Smooth muscle cell of the brain vasculature (primary cell): ENCODE measurements around the gene NEK11.

Experiments used
- DNase-seq: peaks from one replicate; pipeline ENCODE4 v3.0.0-alpha.2; 2012; ENCODE audit warnings: low read depth, low spot score

Gene NEK11, protein sequence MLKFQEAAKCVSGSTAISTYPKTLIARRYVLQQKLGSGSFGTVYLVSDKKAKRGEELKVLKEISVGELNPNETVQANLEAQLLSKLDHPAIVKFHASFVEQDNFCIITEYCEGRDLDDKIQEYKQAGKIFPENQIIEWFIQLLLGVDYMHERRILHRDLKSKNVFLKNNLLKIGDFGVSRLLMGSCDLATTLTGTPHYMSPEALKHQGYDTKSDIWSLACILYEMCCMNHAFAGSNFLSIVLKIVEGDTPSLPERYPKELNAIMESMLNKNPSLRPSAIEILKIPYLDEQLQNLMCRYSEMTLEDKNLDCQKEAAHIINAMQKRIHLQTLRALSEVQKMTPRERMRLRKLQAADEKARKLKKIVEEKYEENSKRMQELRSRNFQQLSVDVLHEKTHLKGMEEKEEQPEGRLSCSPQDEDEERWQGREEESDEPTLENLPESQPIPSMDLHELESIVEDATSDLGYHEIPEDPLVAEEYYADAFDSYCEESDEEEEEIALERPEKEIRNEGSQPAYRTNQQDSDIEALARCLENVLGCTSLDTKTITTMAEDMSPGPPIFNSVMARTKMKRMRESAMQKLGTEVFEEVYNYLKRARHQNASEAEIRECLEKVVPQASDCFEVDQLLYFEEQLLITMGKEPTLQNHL

DNA sequence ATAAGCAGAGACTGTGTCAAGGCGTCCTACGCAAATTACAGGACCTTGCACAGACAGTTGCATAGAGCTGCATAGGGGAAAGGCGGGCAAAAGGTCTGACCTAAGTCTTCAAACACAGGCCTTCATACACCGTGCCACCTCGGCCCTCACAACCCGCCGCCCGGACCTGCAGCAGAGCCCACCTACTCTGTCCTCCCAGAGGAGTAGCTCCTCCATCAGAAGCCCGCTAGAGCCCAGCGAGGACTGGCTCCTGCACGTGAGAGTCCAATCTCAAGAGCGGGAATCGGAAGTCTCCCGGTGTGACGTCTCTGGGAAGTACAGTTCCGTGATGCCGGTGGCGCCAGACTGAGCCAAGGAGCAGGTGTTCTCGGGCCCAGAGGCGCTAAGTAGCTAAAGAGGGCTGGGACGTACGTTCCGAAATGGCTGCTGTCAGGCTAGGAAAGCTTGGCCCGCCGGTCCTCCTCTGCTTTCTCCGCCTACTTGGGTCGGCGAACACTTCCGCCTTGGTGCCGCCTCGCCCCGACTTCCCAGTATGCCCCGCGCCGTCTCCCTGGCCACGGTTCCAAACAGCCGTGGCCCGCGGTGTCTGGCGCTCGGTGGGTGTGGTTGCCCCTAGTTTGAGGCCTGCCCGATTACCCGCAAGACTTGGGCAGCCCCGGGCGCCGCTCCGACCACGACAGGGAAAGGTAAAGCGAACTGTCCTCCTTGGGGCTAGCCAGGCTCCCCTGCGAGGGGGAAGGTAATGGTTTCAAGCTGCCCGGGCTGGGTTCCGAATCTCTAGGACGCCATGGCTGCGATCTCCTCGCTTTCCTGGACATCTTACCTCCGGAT is at the start of gene NEK11, which contains the start of gene ASTE1:
NEK11 (plus strand) TSS at position 557 of the 831 bp plus-strand sequence. CDS start 2,832 bp downstream, outside the sequence.
ASTE1 (minus strand) TSS at position 505 of the 831 bp plus-strand sequence. CDS start 1,519 bp downstream, outside the sequence.
- DNase-seq, result peak; percentile 67

DNA sequence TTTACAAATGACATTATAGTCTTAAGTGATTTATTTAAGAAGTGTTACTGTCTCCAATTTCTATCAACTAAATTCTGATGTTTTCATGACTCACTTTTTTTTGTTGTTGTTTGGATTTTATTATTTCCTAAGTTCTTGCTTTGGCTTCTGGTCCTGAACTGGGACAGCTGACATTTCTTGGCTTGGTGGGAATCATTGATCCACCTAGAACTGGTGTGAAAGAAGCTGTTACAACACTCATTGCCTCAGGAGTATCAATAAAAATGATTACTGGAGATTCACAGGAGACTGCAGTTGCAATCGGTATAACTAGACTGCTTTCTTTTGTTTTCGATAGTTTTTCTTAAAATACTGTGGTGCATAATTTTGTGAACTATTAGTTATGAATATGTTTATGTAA is 47.6 kb upstream of the NEK11 start:
- no peak for DNase-seq

- no peak for DNase-seq
Measured at GRCh38 chr3:130981469-130981868, 45.2 kb upstream of the NEK11 start.

- no peak for DNase-seq
Measured at GRCh38 chr3:130990282-130990681, 36.4 kb upstream of the NEK11 start.

DNA sequence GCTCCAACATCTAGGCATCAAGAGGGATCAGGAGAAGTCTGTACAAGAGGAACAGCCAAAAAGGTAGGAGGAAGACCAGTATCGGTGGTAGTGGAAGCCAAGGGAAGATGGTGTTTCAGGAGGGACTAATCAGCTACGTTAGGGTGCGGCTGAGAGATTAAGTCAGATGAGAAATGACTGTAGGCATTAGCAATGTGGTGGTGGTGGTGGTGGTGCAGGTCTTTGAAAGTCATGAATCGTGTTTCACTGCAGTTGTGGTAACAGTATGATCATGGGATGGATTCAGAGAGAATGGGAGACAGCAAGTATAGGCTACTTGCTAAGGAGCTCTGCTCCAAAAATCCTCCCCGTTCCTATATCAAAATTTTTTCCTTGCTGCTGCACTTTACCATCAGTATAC is 35.6 kb upstream of the NEK11 start:
- DNase-seq, result no peak

GRCh38 chr3:130992344-130992743 is 34.3 kb upstream of the NEK11 start:
- DNase-seq, result no peak

- DNase-seq, result no peak
Measured at GRCh38 chr3:130997289-130997688, 29.4 kb upstream of the NEK11 start.

DNA sequence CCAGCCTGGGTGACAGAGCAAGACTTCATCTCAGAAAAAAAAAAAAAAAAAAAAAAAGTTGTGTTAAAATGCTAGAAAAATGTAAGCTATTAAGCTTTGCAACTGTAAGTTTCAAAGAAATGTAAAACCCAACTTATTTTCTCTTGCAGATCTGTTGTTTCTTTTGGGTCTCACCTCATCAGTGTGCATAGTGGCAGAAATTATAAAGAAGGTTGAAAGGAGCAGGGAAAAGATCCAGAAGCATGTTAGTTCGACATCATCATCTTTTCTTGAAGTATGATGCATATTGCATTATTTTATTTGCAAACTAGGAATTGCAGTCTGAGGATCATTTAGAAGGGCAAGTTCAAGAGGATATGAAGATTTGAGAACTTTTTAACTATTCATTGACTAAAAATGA is 25.6 kb upstream of the NEK11 start:
- DNase-seq, result no peak

DNA sequence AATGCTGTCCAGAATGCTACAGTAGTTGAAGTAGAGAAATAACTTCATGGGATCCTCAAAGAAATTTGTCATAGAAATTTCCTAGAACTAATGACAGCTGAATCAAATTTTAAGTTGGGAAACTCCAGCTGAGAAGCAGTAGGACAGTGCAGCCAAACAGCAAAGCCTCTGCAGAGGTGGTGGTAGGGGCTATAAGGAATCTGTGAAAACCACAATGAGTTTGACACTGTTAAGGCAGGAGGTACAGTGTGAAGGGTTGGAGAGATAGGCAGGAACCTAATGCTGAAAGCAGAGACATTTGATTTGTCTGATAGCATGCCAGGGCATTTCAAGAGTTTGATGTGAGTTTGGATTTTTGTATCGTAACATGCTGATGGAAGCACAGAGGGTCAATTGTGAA is 22.1 kb upstream of the NEK11 start:
- no peak for DNase-seq

DNA sequence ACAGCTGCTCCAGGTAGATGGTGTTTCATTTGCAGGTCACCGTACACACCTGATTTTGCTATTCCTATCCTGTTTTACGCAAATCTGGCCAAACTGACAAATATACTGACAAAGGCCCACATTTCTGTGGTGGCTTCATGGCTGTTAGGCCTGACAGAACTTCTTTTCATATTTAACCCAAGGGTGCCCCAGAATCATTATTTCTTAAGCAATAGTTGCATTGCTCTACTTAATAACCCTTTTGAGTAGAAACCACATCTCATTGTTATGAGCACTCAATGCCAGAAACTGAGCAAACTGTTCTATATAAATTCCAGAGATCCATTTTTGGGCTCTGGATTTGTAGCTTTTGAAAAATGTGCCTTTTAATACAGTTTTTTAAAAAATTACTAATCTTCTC is 19.4 kb upstream of the NEK11 start:
- DNase-seq, result no peak

- no peak for DNase-seq
Measured at GRCh38 chr3:131007782-131008181, 18.9 kb upstream of the NEK11 start.

- DNase-seq, result no peak
Measured at GRCh38 chr3:131008326-131008725, 18.4 kb upstream of the NEK11 start.

DNA sequence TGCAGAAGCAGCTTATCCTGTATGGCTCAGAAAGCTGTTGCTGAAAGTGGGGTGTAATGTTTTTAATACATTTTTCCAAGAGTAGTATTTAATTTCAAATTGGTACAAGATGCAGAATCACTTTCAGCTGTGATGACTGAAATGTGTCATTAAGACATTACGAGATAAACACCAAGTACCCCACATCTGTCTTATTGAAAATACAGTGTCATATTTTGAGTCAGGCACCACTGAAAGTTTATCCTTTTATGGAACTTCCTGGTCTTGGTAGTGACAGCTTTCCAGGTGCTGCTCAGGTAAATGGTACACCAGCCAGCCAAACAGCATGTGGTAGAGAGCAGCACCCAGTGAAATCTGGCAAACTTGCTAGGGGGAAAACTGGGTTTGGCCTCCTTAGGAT is 17.0 kb upstream of the NEK11 start:
- no peak for DNase-seq

DNA sequence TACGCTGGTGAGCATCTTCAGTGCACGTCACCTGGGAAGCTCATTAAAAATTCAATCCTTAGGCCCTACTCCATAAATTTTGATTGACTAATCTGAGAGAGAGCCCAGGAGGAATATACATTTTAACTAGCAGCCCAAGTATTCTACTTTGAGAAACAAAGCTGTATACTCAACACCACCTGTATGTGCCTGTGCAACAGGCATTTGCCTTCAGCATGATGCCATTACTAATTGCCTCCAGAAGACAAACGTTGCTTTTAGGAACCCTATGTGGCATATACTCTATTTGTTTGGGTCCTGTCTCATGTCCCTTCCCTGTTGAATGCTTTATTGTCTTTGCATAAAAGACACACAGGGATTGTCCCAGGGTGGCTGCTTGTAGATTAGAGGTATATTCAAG is 7.7 kb upstream of the NEK11 start:
- no peak for DNase-seq

GRCh38 chr3:131020122-131020693 is 6.5 kb upstream of the NEK11 start:
- no peak for DNase-seq

DNA sequence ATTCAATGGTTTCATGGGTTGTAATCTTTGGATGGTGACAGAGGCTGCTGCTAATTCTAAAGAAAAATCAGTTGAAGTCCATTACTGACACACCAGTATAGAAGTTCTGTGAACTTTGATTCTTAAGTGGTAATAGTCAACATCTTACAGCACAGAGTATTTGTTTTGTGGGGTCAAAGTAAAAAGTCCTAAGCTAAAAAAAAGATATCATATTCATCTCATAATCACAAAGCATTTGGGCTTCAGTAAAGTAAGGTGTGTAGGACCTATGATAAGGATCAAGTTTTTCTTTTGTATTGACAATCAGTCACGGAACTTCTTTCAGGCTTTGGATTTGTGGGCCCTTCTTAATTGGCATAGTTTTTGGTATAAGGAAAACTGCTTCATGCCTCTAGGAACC is 1.1 kb upstream of the NEK11 start:
- no peak for DNase-seq

DNA sequence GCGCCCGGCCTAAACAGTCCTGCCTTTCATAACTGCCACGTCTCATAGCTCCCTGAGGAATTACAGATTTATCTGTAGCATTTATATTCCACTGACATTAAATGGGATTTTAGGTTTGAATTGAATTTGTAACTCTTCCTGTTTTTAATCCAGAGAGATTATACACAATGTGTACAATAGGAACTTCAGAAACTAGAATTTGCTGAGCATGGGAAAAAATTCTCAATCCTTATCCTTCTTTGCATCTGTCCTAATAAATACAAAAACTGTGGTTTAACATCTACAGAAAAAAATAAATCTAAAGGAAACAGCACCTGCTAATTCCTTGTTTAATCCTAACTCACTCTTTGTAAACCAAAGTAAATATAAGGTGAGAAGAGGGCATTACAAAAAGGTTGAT is 2.2 kb downstream of the NEK11 start:
- no peak for DNase-seq

DNA sequence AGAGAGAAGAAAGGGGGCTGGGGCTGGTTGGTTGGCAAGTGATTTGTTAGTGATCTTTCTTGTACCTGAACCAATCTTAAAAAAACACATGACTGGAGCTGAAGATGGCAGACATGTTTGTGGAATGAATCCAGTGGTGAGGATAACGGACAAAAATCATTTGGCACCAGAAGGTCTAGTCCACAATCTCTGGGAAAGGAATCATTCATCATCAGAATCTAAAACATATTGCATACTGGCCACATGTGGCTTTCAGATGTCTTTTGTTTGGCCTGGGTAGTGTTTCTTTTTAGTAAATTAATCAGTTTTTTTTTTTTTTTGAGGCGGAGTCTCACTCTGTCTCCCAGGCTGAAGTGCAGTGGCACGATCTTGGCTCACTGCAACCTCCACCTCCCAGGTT is 5.0 kb downstream of the NEK11 start:
- no peak for DNase-seq

DNA sequence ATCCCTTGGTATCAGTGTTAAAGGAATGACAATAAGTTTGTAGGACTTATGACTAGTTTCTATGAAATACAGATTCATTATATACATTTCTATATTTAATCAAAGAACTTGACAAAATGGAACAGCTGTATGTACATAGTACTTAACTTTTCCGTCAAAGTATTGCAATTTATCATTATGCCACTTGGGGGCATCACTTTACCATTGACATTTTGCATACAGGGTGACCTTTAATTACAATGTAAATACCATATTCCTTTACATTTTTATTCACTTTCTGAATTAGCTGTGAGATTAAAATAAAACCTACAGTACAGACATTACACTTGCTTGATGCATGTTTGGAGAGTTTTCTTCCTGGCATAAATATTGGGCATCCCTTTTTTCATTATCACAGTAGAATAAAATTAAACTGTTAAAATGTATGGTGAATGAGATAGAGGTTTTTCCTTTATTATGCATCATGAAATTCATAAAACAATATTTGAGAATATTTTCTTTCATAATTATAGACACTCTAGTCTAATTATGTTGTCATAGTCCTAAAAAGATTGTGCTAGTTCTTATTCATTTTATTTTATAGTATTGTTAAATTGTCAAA is 6.9 kb downstream of the NEK11 start:
- peak; percentile 39 for DNase-seq

DNA sequence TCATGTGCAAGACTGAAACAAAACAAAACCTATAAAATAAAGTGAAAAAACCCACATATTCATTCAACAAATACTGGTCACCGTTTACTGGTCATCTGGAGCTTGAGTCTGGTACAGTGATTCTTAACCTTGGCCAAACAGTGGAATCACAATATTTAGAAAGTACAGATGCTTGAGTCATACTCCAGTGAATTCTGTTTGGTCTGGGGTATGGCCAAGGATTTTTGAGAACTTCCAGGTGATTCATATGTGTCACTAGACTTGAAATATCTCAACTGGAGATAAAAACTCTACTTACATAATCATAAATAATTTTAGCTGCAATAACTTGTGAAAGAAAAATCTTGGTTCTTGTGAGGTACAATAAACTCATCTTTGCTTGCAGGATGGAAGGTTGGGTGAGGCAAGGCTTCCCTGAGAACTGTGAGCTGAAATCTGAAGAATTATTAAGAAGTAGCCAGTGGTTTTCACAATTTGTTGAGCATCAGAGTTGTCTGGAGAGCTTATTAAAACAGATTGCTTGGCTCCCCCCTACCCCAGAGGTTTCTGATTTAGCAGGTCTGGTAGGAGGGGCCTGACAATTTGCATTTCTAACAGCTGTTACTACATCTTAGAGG is 9.6 kb downstream of the NEK11 start:
- no peak for DNase-seq

DNA sequence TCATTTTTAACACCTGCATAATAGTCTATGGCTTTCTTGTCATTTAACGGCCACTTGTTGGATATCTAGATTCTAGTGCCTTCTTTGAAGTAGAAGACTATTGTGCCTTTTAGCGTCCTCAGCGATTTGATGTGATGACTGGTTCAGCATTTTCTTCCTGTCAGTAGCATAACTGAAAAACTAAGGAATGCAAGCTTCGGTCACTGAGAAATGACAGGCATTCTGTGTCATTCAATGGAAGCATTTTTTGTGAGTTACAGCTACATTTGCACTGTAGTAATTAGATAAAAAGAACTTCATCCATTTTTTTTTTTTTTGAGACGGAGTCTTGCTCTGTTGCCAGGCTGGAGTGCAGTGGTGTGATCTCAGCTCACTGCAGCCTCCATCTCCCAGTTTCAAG is 10.3 kb downstream of the NEK11 start:
- DNase-seq, result no peak
